Lower lobe of right lung (tissue), 2 donors: Measurements from ENCODE around the gene TRIAP1. TPM values are rescaled to one million over a fixed set of nuclear protein-coding genes. Genes with fewer than 3 reads are reported as not detected.
A peak's percentile ranks its signal among the peaks of the same experiment; 100 is the strongest.

Source experiments
- ATAC-seq, 2 donors: fragments of 200-7000 bp; cut with Tn5 transposase; one replicate each; pipeline ENCODE4 v1.9.1; 2020 to 2022; ENCODE audit warnings: mild to moderate bottlenecking in 2 of 2, moderate library complexity in 2 of 2
- DNase-seq: peaks from one replicate; pipeline ENCODE4 v3.0.0-alpha.2; 2020
- H3K27ac ChIP-seq: fragments of 200-600 bp; one replicate; pipeline ENCODE4 v1.8.0; 2022
- H3K27me3 ChIP-seq: fragments of 200-600 bp; one replicate; pipeline ENCODE4 v1.8.0; 2022; ENCODE audit warnings: low read depth
- H3K36me3 ChIP-seq: fragments of 200-600 bp; one replicate; pipeline ENCODE4 v1.8.0; 2022; ENCODE audit warnings: mild to moderate bottlenecking
- H3K4me1 ChIP-seq: fragments of 200-600 bp; one replicate; pipeline ENCODE4 v1.8.0; 2022
- H3K4me3 ChIP-seq: fragments of 200-600 bp; one replicate; pipeline ENCODE4 v1.8.0; 2022; ENCODE audit warnings: mild to moderate bottlenecking
- H3K9me3 ChIP-seq: fragments of 200-600 bp; one replicate; pipeline ENCODE4 v1.8.0; 2022
- CTCF ChIP-seq: fragments of 200-600 bp; IDR thresholded peaks from one replicate; pipeline ENCODE4 v1.8.0; 2022; ENCODE audit warnings: antibody characterized with exemption, mild to moderate bottlenecking
- intact Hi-C: fragments of 100-400 bp; cut with DNase I; formaldehyde crosslinking; loops from one replicate; pipeline ENCODE4 v1.11.0; 2022
- total RNA-seq: library from RNA; stranded (reverse); fragmentation: NEBNext Ultra II Directional; extraction: Animal tissue kit (Norgen Biotek cat#: 25700); gene quantifications from one replicate; pipeline ENCODE4 v1.2.1, GENCODE V29; 2021
- donor health status: DM: no; HTN: yes; CAD: no; lungs with severe emphysema.

TRIAP1 gene
- total RNA-seq, 1 donor from 2014 or later = 20.4 TPM

GRCh38 chr12:120438495-120439198 lies 7.5 kb downstream of the TRIAP1 start:
- H3K36me3 ChIP-seq = peaks cover 35% of the 10 kb centered on the region
- peaks cover 19% of the 10 kb centered on the region for H3K4me1 ChIP-seq
- DNase-seq = no peak
- no peaks in the 10 kb centered on the region for H3K27me3 ChIP-seq
- no peak for ATAC-seq
- intact Hi-C loops = no loop called here
- peak overlapping the region; percentile 86 for H3K27ac ChIP-seq
- peak overlapping the region; percentile 96 for H3K4me3 ChIP-seq
- no peak for TF ChIP-seq CTCF
- H3K9me3 ChIP-seq = no peaks in the 10 kb centered on the region

GRCh38 chr12:120437735-120438494 lies 8.3 kb downstream of the TRIAP1 start, which contains the start of gene COX6A1:
Gene COX6A1 (plus strand): TSS chr12:120438113. CDS start chr12:120438127, 14 bp downstream.
- peak; percentile 98 for DNase-seq
- Histone ChIP-seq H3K4me3 (peak within 1 kb of the TSS; percentile 96), H3K9me3 (no peaks in the 10 kb centered on the region), H3K27ac (peak within 1 kb of the TSS; percentile 86), H3K36me3 (peaks cover 28% of the 10 kb centered on the region), H3K4me1 (peaks cover 19% of the 10 kb centered on the region), H3K27me3 (peaks cover 7% of the 10 kb centered on the region)
- intact Hi-C loops = no loop called here
- TF ChIP-seq CTCF = no peak
- peak; percentile 99 to 100 for ATAC-seq

GRCh38 chr12:120432772-120433525 lies 13.2 kb downstream of the TRIAP1 start:
- intact Hi-C loops = no loop called here
- Histone ChIP-seq H3K9me3 (no peaks in the 10 kb centered on the region), H3K4me1 (peaks cover 5% of the 10 kb centered on the region), H3K36me3 (no peaks in the 10 kb centered on the region), H3K4me3 (no peak overlapping the region), H3K27me3 (peaks cover 10% of the 10 kb centered on the region), H3K27ac (no peak overlapping the region)
- TF ChIP-seq CTCF = no peak
- DNase-seq (no peak), ATAC-seq (no peak)

- Histone ChIP-seq H3K4me1 (peaks cover 5% of the 10 kb centered on the region), H3K27me3 (peaks cover 10% of the 10 kb centered on the region), H3K4me3 (no peak overlapping the region), H3K9me3 (no peaks in the 10 kb centered on the region), H3K27ac (no peak overlapping the region), H3K36me3 (no peaks in the 10 kb centered on the region)
- no peak for DNase-seq
- no peak for ATAC-seq
- no peak for TF ChIP-seq CTCF
- intact Hi-C loops = no loop called here
Observed at GRCh38 chr12:120429368-120429767, 16.8 kb downstream of the TRIAP1 start.

- ATAC-seq = no peak
- no peaks in the 10 kb centered on the region for H3K9me3 ChIP-seq
- intact Hi-C loops = no loop called here
Observed at GRCh38 chr12:120428597-120429229, 17.5 kb downstream of the TRIAP1 start.

More at GRCh38 chr12:120428597-120429229, 17.5 kb downstream of the TRIAP1 start:
- no peak for TF ChIP-seq CTCF
- no peak for DNase-seq
- H3K4me1 ChIP-seq = peaks cover 5% of the 10 kb centered on the region
- H3K27me3 ChIP-seq = peaks cover 10% of the 10 kb centered on the region
- no peaks in the 10 kb centered on the region for H3K36me3 ChIP-seq
- no peak overlapping the region for H3K27ac ChIP-seq
- H3K4me3 ChIP-seq = no peak overlapping the region
